ENCODE measurements around the gene MTHFD1.

Gene MTHFD1

GRCh38 chr14:64442300-64442988 lies 54.3 kb downstream of the MTHFD1 start:
- no peak overlapping the region for H3K4me3 ChIP-seq
- H3K27ac ChIP-seq: peak overlapping the region in 2 of 21 experiments; percentile 28 to 49

- Histone ChIP-seq H3K27ac (peak overlapping the region in 9 of 21 experiments; percentile 6 to 81 (median 51)), H3K4me3 (no peak overlapping the region)
Measured at GRCh38 chr14:64444140-64444539, 56.0 kb downstream of the MTHFD1 start.

- peak overlapping the region in 17 of 21 experiments; percentile 2 to 81 (median 58) for H3K27ac ChIP-seq
Measured at GRCh38 chr14:64444984-64445845, 57.1 kb downstream of the MTHFD1 start.

GRCh38 chr14:64447876-64448670 lies 59.9 kb downstream of the MTHFD1 start:
- H3K27ac ChIP-seq: peak overlapping the region in 5 of 21 experiments; percentile 22 to 70 (median 37)
- no peak overlapping the region for H3K4me3 ChIP-seq

More at GRCh38 chr14:64444984-64445845, 57.1 kb downstream of the MTHFD1 start:
- no peak overlapping the region for H3K4me3 ChIP-seq

GRCh38 chr14:64450255-64450654 lies 62.1 kb downstream of the MTHFD1 start:
- Histone ChIP-seq H3K4me3 (no peak overlapping the region), H3K27ac (peak overlapping the region in 2 of 21 experiments; percentile 16 to 30)

GRCh38 chr14:64454671-64455070 lies 66.5 kb downstream of the MTHFD1 start:
- Histone ChIP-seq H3K27ac (no peak overlapping the region), H3K4me3 (no peak overlapping the region)

GRCh38 chr14:64459405-64460136 lies 71.4 kb downstream of the MTHFD1 start:
- Histone ChIP-seq H3K4me3 (no peak overlapping the region), H3K27ac (no peak overlapping the region)

- H3K4me3 ChIP-seq: no peak overlapping the region
- no peak overlapping the region for H3K27ac ChIP-seq
Measured at GRCh38 chr14:64461221-64461620, 73.1 kb downstream of the MTHFD1 start.

GRCh38 chr14:64463195-64463594 lies 75.0 kb downstream of the MTHFD1 start:
- Histone ChIP-seq H3K27ac (no peak overlapping the region), H3K4me3 (no peak overlapping the region)

GRCh38 chr14:64463873-64464272 lies 75.7 kb downstream of the MTHFD1 start:
- H3K4me3 ChIP-seq: no peak overlapping the region
- H3K27ac ChIP-seq: no peak overlapping the region

- Histone ChIP-seq H3K4me3 (peak overlapping the region; percentile 52 to 78 (median 62)), H3K27ac (peak overlapping the region in 5 of 21 experiments; percentile 10 to 70 (median 55))
Measured at GRCh38 chr14:64464651-64465050, 76.5 kb downstream of the MTHFD1 start.

GRCh38 chr14:64465191-64465822 lies 77.2 kb downstream of the MTHFD1 start, which contains the start of gene AKAP5:
TSS of gene AKAP5 (plus strand) at chr14:64465499. CDS start at chr14:64468395, 2,896 bp downstream.
- H3K27ac ChIP-seq: peak within 1 kb of the TSS in 15 of 21 experiments; percentile 22 to 70 (median 50)
- peak within 1 kb of the TSS; percentile 52 to 78 (median 62) for H3K4me3 ChIP-seq

GRCh38 chr14:64465831-64466554 lies 77.8 kb downstream of the MTHFD1 start:
- Histone ChIP-seq H3K4me3 (peak overlapping the region; percentile 52 to 78 (median 62)), H3K27ac (peak overlapping the region in 15 of 21 experiments; percentile 22 to 70 (median 50))

GRCh38 chr14:64467101-64467500 lies 78.9 kb downstream of the MTHFD1 start:
- H3K4me3 ChIP-seq: no peak overlapping the region
- no peak overlapping the region for H3K27ac ChIP-seq

- H3K27ac ChIP-seq: no peak overlapping the region
- H3K4me3 ChIP-seq: no peak overlapping the region
Measured at GRCh38 chr14:64467566-64467965, 79.4 kb downstream of the MTHFD1 start.

- Histone ChIP-seq H3K4me3 (no peak overlapping the region), H3K27ac (no peak overlapping the region)
Measured at GRCh38 chr14:64468451-64468850, 80.3 kb downstream of the MTHFD1 start.

GRCh38 chr14:64474041-64474440 lies 85.9 kb downstream of the MTHFD1 start:
- H3K27ac ChIP-seq: no peak overlapping the region
- H3K4me3 ChIP-seq: no peak overlapping the region

GRCh38 chr14:64474698-64475097 lies 86.5 kb downstream of the MTHFD1 start:
- H3K27ac ChIP-seq: no peak overlapping the region
- H3K4me3 ChIP-seq: no peak overlapping the region
